Activated effector memory CD4-positive, alpha-beta T cell treated with Interleukin-2 at 50 U/mL for 16 hours (primary cell): ENCODE data around the gene PRRT4.

Experiments used
- DNase-seq: peaks from one replicate; pipeline ENCODE4 v3.0.0-alpha.2; 2020

PRRT4 gene

GRCh38 chr7:128370491-128370890 lies 9.0 kb upstream of the PRRT4 start:
- no peak for DNase-seq

GRCh38 chr7:128366986-128367385 lies 5.5 kb upstream of the PRRT4 start:
- DNase-seq, result no peak

GRCh38 chr7:128366300-128366699 lies 4.8 kb upstream of the PRRT4 start:
- no peak for DNase-seq

GRCh38 chr7:128365432-128365831 lies 3.9 kb upstream of the PRRT4 start:
- no peak for DNase-seq

GRCh38 chr7:128364166-128364870 lies 2.8 kb upstream of the PRRT4 start:
- no peak for DNase-seq

- no peak for DNase-seq
Measured at GRCh38 chr7:128363261-128363721, 1.8 kb upstream of the PRRT4 start.

- DNase-seq, result no peak
Measured at GRCh38 chr7:128362670-128363069, 1.2 kb upstream of the PRRT4 start.

GRCh38 chr7:128360359-128360678 lies 1.2 kb downstream of the PRRT4 start:
- DNase-seq, result no peak

GRCh38 chr7:128359939-128360338 lies 1.6 kb downstream of the PRRT4 start:
- DNase-seq, result no peak

GRCh38 chr7:128359336-128359735 lies 2.2 kb downstream of the PRRT4 start:
- DNase-seq, result no peak

GRCh38 chr7:128358233-128358632 lies 3.3 kb downstream of the PRRT4 start:
- no peak for DNase-seq

- DNase-seq, result no peak
Measured at GRCh38 chr7:128357217-128357613, 4.3 kb downstream of the PRRT4 start.

- no peak for DNase-seq
Measured at GRCh38 chr7:128356546-128357216, 4.8 kb downstream of the PRRT4 start.

- no peak for DNase-seq
Measured at GRCh38 chr7:128353610-128354009, 7.9 kb downstream of the PRRT4 start.

- DNase-seq, result no peak
Measured at GRCh38 chr7:128353189-128353588, 8.3 kb downstream of the PRRT4 start.

- DNase-seq, result no peak
Measured at GRCh38 chr7:128352636-128353035, 8.9 kb downstream of the PRRT4 start.

GRCh38 chr7:128352153-128352537 lies 9.3 kb downstream of the PRRT4 start:
- no peak for DNase-seq

- no peak for DNase-seq
Measured at GRCh38 chr7:128351296-128352152, 10.0 kb downstream of the PRRT4 start.

GRCh38 chr7:128350708-128351295 lies 10.7 kb downstream of the PRRT4 start:
- DNase-seq, result no peak

- no peak for DNase-seq
Measured at GRCh38 chr7:128349466-128349825, 12.0 kb downstream of the PRRT4 start.

- DNase-seq, result peak; percentile 24
Measured at GRCh38 chr7:128347647-128348097, 13.8 kb downstream of the PRRT4 start.

GRCh38 chr7:128344431-128344774 lies 17.1 kb downstream of the PRRT4 start:
- no peak for DNase-seq
